Astrocyte of the cerebellum (primary cell): Measurements from ENCODE around the gene ST3GAL4.

Experiments
- DNase-seq: peaks from one replicate; pipeline ENCODE4 v3.0.0-alpha.2; 2011; ENCODE audit warnings: low read depth
- H3K4me3 ChIP-seq: 2 replicates; pipeline ENCODE4 v1.5.1; 2011; ENCODE audit warnings: mild to moderate bottlenecking, low read depth, low read length, moderate library complexity
- in situ Hi-C: cut with HindIII; loops from 2 replicates; pipeline ENCODE4 v1.10.0; 2017; ENCODE audit warnings: low sequenced_read_pairs
- TF ChIP-seq, protein P1 (sequence below): IDR thresholded peaks from 2 replicates; pipeline ENCODE4 v1.5.1; 2012; ENCODE audit warnings: low read length, low read depth, moderate library complexity, mild to moderate bottlenecking; ENCODE audit errors: missing control alignments

Gene ST3GAL4

DNA sequence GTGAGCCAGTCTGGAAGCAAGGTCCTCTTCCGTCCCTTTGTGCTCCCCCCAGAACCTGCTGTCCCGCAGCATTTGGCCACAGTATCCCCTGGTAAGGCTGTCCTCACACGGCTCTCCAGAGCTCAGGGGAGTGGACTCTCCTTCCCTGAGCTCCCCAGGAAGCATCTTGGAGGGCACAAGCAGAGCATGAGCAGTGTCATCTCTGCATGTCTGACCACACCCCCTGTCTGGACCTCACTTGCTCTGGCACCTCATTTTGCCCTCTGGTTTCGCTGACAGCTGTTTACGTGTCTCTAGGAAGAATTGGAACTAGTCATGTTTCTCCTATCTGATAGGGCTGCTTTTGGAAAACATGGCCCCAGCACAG is 36.1 kb upstream of the ST3GAL4 start:
- in situ Hi-C loops, result no loop called here
- TF ChIP-seq, protein P1, sequence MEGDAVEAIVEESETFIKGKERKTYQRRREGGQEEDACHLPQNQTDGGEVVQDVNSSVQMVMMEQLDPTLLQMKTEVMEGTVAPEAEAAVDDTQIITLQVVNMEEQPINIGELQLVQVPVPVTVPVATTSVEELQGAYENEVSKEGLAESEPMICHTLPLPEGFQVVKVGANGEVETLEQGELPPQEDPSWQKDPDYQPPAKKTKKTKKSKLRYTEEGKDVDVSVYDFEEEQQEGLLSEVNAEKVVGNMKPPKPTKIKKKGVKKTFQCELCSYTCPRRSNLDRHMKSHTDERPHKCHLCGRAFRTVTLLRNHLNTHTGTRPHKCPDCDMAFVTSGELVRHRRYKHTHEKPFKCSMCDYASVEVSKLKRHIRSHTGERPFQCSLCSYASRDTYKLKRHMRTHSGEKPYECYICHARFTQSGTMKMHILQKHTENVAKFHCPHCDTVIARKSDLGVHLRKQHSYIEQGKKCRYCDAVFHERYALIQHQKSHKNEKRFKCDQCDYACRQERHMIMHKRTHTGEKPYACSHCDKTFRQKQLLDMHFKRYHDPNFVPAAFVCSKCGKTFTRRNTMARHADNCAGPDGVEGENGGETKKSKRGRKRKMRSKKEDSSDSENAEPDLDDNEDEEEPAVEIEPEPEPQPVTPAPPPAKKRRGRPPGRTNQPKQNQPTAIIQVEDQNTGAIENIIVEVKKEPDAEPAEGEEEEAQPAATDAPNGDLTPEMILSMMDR, result no peak
- DNase-seq, result no peak
- H3K4me3 ChIP-seq, result no peak overlapping the region

DNA sequence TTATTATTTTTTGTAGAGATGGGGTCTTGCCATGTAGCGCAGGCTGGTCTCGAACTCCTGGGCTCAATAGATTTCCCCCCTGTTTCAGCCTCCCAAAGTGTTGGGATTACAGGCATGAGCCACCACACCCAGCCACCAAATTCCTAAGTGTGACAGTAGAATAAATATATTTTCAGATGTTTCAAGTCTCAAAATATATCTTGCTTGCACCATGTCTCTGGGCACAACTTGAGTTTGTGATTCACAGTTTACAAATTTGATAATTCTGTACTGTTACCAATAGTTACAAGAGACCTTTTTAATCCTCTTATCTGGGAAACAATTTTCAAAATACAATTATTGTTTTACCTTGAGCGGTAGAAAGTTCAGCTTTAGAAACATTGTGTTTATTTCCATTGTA is 32.5 kb upstream of the ST3GAL4 start:
- no peak overlapping the region for H3K4me3 ChIP-seq
- DNase-seq, result no peak
- TF ChIP-seq, protein P1, result no peak
- in situ Hi-C loops, result no loop called here

DNA sequence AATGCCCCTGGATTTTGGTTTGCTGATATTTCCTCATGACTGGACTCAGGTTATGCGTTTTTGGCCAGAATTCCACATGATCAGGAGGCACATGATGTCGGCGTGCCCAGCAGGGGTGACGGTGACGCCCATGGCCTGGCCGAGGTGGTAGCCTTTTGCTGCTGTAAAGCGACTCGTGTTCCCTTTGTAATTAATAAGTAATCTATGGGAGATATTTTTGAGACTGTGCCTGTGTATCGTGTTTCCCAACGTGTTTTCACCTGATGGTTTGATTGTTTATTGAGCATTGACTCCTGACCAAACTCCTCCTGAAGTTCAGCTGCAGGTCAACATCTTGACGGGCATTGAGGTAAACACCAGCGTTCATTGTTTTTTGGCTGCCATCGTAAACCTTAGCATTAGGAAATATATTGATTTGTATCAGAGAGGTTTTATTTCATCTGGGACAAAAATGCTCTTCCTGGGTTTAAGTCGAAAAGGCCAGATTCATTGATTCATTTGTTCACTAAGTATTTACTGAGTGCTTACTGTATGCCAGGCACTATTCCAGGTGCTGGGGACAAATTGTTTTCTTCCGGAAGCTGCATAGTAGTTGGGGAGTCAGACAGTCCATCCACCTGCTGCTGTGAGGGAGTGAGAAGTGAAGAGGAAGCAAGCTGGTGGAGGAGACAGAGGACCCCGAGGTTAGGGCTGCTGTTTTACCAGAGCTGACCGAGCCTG is 28.0 kb upstream of the ST3GAL4 start:
- H3K4me3 ChIP-seq, result no peak overlapping the region
- in situ Hi-C loops, result no loop called here
- TF ChIP-seq, protein P1, result no peak
- DNase-seq, result no peak

DNA sequence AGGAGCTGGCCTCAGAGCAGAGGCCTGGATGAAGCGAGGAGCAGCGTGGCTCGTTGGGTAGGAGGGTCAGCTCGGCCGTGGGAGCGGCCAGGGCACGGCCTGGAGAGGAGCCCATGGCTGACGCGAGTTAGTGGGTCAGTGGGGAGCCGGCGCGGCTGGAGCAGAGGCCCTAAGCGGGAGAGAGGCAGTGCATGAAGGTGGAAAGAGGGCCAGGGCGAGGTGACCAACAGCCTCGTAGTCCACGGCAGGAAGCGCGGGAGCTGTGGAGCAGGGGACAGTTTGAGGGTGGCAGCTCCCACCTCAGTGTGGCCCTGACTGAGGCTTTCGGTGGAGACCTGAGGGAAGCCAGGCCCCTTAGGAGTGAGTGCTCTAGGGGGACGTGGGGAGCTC is 27.5 kb upstream of the ST3GAL4 start:
- in situ Hi-C loops, result no loop called here
- DNase-seq, result no peak
- H3K4me3 ChIP-seq, result no peak overlapping the region
- TF ChIP-seq, protein P1, result no peak

DNA sequence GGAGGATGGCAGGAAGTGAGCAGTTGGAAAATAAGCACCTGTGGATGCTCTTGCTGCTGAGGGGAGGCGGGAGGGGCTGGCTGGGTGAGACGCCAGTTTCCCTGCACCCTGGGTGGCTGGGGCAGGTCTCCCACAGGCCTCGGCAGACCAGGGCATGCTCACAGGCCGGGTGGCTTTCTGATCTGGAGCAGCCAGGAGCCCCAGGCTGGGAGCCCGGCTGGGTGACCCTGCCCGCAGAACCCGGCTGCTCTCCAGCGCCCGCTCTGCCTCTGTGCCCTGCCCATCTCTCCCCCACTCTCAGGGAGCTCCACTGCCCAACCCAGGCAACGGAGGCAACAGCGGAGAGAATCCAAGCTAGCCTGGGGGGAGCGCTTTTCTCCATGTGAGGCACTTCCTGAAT is 27.0 kb upstream of the ST3GAL4 start:
- DNase-seq, result no peak
- in situ Hi-C loops, result no loop called here
- TF ChIP-seq, protein P1, result no peak
- H3K4me3 ChIP-seq, result no peak overlapping the region

DNA sequence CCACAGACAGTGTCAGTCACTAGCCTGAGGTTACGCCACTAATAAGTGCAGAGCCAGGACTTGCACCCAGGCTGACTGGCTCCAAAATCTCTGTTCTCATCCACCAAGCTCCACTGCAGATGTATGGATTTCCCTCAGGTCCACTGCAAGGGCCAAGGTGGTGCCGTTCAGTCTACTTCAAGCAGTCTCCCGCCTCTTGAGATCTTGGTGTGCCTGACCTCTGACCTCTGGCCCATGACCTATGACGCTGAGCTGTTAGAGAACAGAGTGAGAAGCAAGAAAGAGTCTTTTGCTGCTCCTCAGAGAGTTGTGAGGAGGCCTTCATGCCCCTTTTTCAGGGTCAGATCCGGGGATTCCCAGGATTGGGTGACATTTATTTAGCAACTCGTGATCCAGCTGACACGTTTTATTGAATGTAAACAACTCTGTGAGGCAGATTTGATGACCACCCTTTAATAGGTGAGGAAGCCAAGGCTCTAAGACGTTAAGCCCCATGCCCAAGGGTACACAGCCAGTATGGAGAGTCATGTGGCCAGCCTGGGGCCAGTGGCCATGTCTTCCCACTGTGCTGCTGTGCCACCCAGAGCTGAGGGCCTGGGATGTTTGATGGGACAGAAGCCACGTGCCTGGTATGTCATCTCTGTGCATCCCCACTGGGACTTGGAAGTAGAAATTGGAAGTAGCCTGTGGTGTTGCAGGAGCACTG is 26.4 kb upstream of the ST3GAL4 start:
- in situ Hi-C loops, result no loop called here

More for the DNA sequence above, 26.4 kb upstream of the ST3GAL4 start:
- H3K4me3 ChIP-seq, result no peak overlapping the region
- TF ChIP-seq, protein P1, result no peak
- no peak for DNase-seq
